Keratinocyte (primary cell): Measurements from ENCODE around the gene LDB1. TPM values are rescaled to one million over a fixed set of nuclear protein-coding genes. Genes with fewer than 3 reads are reported as not detected.

ENCODE experiments used
- DNase-seq: peaks from one replicate; pipeline ENCODE4 v3.0.0-alpha.2; 2011; ENCODE audit warnings: low read depth, missing footprints, low spot score
- FAIRE-seq: peaks from 2 replicates; lab custom pipeline; 2011; peaks lifted over from hg19 to GRCh38; lab: Jason Lieb, UNC
- H2AFZ ChIP-seq: 2 replicates; pipeline ENCODE4 v1.6.0; 2012; ENCODE audit warnings: low read length, control low read depth, inconsistent platforms; ENCODE audit not compliant: control insufficient read depth
- H3K27ac ChIP-seq: 2 replicates; pipeline ENCODE4 v1.5.1; 2011; ENCODE audit warnings: low read length; ENCODE audit not compliant: control insufficient read depth, insufficient read depth
- H3K27me3 ChIP-seq: 3 replicates; pipeline ENCODE4 v1.6.0; 2011; ENCODE audit warnings: low read length; ENCODE audit not compliant: control insufficient read depth, insufficient read depth; ENCODE audit errors: extremely low read depth
- H3K36me3 ChIP-seq, 2 experiments: 2 replicates in 1 of 2; 3 replicates in 1 of 2; pipeline ENCODE4 v1.5.1; 2011; ENCODE audit warnings: low read length in 2 of 2, mild to moderate bottlenecking in 1 of 2; ENCODE audit not compliant: control insufficient read depth in 2 of 2, insufficient read depth in 2 of 2; ENCODE audit errors: extremely low read depth in 1 of 2
- H3K4me1 ChIP-seq: 3 replicates; pipeline ENCODE4 v1.5.1; 2011; ENCODE audit warnings: low read length; ENCODE audit not compliant: control insufficient read depth, insufficient read depth; ENCODE audit errors: extremely low read depth
- H3K4me2 ChIP-seq: 3 replicates; pipeline ENCODE4 v1.6.0; 2011; ENCODE audit warnings: low read depth, low read length; ENCODE audit not compliant: control insufficient read depth, insufficient read depth; ENCODE audit errors: extremely low read depth
- H3K4me3 ChIP-seq, 3 experiments: fragments of 200-600 bp in 1 of 3; sonication (generic) in 1 of 3; 2 replicates in 2 of 3; 3 replicates in 1 of 3; pipeline ENCODE4 v1.5.1; 2011 to 2016; ENCODE audit warnings: low read length in 3 of 3, mild to moderate bottlenecking in 3 of 3, control low read depth in 2 of 3, inconsistent platforms in 1 of 3, low read depth in 1 of 3, mixed read lengths in 1 of 3, mixed run types in 1 of 3, moderate library complexity in 1 of 3; ENCODE audit not compliant: control insufficient read depth in 2 of 3, insufficient read depth in 2 of 3; ENCODE audit errors: extremely low read depth in 1 of 3
- H3K79me2 ChIP-seq: 2 replicates; pipeline ENCODE4 v1.6.0; 2012; ENCODE audit warnings: low read length; ENCODE audit not compliant: control insufficient read depth, insufficient read depth
- H3K9ac ChIP-seq: 3 replicates; pipeline ENCODE4 v1.6.0; 2011; ENCODE audit warnings: low read length; ENCODE audit not compliant: control insufficient read depth, insufficient read depth; ENCODE audit errors: extremely low read depth
- H3K9me1 ChIP-seq: 3 replicates; pipeline ENCODE4 v1.6.0; 2011; ENCODE audit warnings: low read length; ENCODE audit not compliant: control insufficient read depth, insufficient read depth; ENCODE audit errors: extremely low read depth
- H3K9me3 ChIP-seq: 2 replicates; pipeline ENCODE4 v1.5.1; 2012; ENCODE audit warnings: low read depth, low read length; ENCODE audit not compliant: control insufficient read depth
- H4K20me1 ChIP-seq: 3 replicates; pipeline ENCODE4 v1.6.0; 2011; ENCODE audit warnings: low read length; ENCODE audit not compliant: control insufficient read depth, insufficient read depth; ENCODE audit errors: extremely low read depth
- CTCF ChIP-seq, 3 experiments: IDR thresholded peaks in 1 of 3; conservative IDR thresholded peaks in 1 of 3; optimal IDR thresholded peaks in 1 of 3; 2 replicates in 2 of 3; 3 replicates in 1 of 3; pipeline versions ENCODE3 to v1.5.1; 2011; ENCODE audit warnings: low read length in 3 of 3, mild to moderate bottlenecking in 3 of 3, moderate library complexity in 2 of 3, control low read depth in 1 of 3, inconsistent platforms in 1 of 3; ENCODE audit not compliant: insufficient read depth in 2 of 3; ENCODE audit errors: extremely low read depth in 1 of 3
- EZH2 ChIP-seq: IDR thresholded peaks from one replicate; pipeline ENCODE4 v1.6.1; 2012; ENCODE audit warnings: inconsistent platforms, mild to moderate bottlenecking, low read length, moderate library complexity
- dilution Hi-C: fragments of 300-500 bp; cut with MboI; formaldehyde crosslinking; loops from one replicate; pipeline ENCODE4 v1.7.0; 2020; ENCODE audit warnings: low sequenced_read_pairs; ENCODE audit not compliant: extremely low pct_ligation_motif_present
- polyA minus RNA-seq, 3 experiments: library from RNA; depleted of rRNA, polyadenylated mRNA; stranded (reverse); fragments of >200 nt; gene quantifications; 1 replicate in 1 of 3; 2 replicates in 1 of 3; 3 replicates in 1 of 3; pipeline ENCODE4 v1.2.3, GENCODE V29; 2011
- polyA plus RNA-seq, 5 experiments: library from polyadenylated mRNA; depleted of rRNA in 3 of 5; stranded (reverse) in 3 of 5; stranded (forward) in 1 of 5; unstranded in 1 of 5; fragments of >200 nt; gene quantifications; 1 replicate in 1 of 5; 2 replicates in 3 of 5; 3 replicates in 1 of 5; pipeline versions ENCODE4 v1.2.1 to v1.2.3, GENCODE V29; 2011 to 2012; ENCODE audit warnings: missing spikeins in 2 of 5, low read depth in 1 of 5, low replicate concordance in 1 of 5

LDB1 gene
- polyA plus RNA-seq (71.7 to 166 TPM (median 97.3 TPM) in 3 replicates), polyA minus RNA-seq (179 to 205 TPM (median 190 TPM) in 3 replicates)
- polyA plus RNA-seq (2011; ENCODE audit: low read depth), result 23.5 TPM
- polyA plus RNA-seq (2011; cell fraction: cytosol; rRNA removed), result 57.6 and 69.3 TPM in 2 replicates
- polyA plus RNA-seq (2011; cell fraction: nucleus; rRNA removed), result 344 and 409 TPM in 2 replicates
- polyA plus RNA-seq (2012; ENCODE audit: low replicate concordance), result 59.9 and 64.4 TPM in 2 replicates
- polyA minus RNA-seq (2011; cell fraction: cytosol; rRNA and poly(A)+ RNA removed), result 107 TPM
- polyA minus RNA-seq (2011; cell fraction: nucleus; rRNA and poly(A)+ RNA removed), result 104 and 137 TPM in 2 replicates

- Histone ChIP-seq H3K9ac (peak within 1 kb of the TSS; percentile 88), H3K4me2 (peak within 1 kb of the TSS; percentile 95), H4K20me1 (no peaks in the 10 kb centered on the region), H3K4me1 (peaks cover 50% of the 10 kb centered on the region), H3K36me3 (no peaks in the 10 kb centered on the region), H3K9me1 (no peaks in the 10 kb centered on the region), H3K4me3 (peak within 1 kb of the TSS; percentile 75 to 86 (median 84)), H2AFZ (peak within 1 kb of the TSS; percentile 85), H3K27me3 (no peaks in the 10 kb centered on the region), H3K27ac (peak within 1 kb of the TSS; percentile 67), H3K9me3 (no peaks in the 10 kb centered on the region), H3K79me2 (peaks cover 40% of the 10 kb centered on the region)
- dilution Hi-C loops, result no loop called here
- DNase-seq (no peak), FAIRE-seq (no peak)
- peak in 2 of 3 experiments; percentile 31 to 36 for TF ChIP-seq CTCF (optimal IDR thresholded peaks at IDR 0.05 in 1 of 3, IDR thresholded peaks at IDR 0.05 in 1 of 3, conservative IDR thresholded peaks at IDR 0.05 in 1 of 3; ENCODE audit: extremely low read depth in 1 of 3, insufficient read depth in 2 of 3, low read length in 3 of 3)
- no peak for TF ChIP-seq EZH2
Observed at GRCh38 chr10:102120142-102120990, at the start of gene LDB1. TSS of gene LDB1 (minus strand) at chr10:102120368. CDS start at chr10:102120110, 258 bp downstream.

- dilution Hi-C loops, result no loop called here
- Histone ChIP-seq H3K4me1 (no peaks in the 10 kb centered on the region), H4K20me1 (no peaks in the 10 kb centered on the region), H3K79me2 (no peaks in the 10 kb centered on the region), H3K27me3 (no peaks in the 10 kb centered on the region), H3K9me3 (no peaks in the 10 kb centered on the region), H3K9ac (no peak overlapping the region), H3K4me2 (no peak overlapping the region), H2AFZ (no peak overlapping the region), H3K9me1 (no peaks in the 10 kb centered on the region), H3K36me3 (peaks cover 0 to 4% of the 10 kb centered on the region in 2 experiments), H3K4me3 (no peak overlapping the region), H3K27ac (no peak overlapping the region)
- DNase-seq, result no peak
- no peak for FAIRE-seq
- TF ChIP-seq CTCF (optimal IDR thresholded peaks at IDR 0.05 in 1 of 3, IDR thresholded peaks at IDR 0.05 in 1 of 3, conservative IDR thresholded peaks at IDR 0.05 in 1 of 3; ENCODE audit: extremely low read depth in 1 of 3, insufficient read depth in 2 of 3, low read length in 3 of 3) (no peak), EZH2 (no peak)
Observed at GRCh38 chr10:102167861-102168260, 47.7 kb upstream of the LDB1 start.
